B cell (primary cell): ENCODE data around the gene PIP5KL1. TPM values are rescaled to one million over a fixed set of nuclear protein-coding genes. Genes with fewer than 3 reads are reported as not detected.

Experiments
- ATAC-seq: fragments of 200-7000 bp; cut with Tn5 transposase; one replicate; pipeline ENCODE4 v1.10.0; 2021; ENCODE audit warnings: low read depth, mild to moderate bottlenecking, moderate number of reproducible peaks, moderate library complexity
- CTCF ChIA-PET: fragments of 350-600 bp; sonication (Branson Sonifier 250); formaldehyde crosslinking; loops from one replicate; lab custom pipeline; 2021; ENCODE audit warnings: antibody characterized with exemption, inconsistent platforms; lab: Charles Lee
- POLR2A ChIA-PET: fragments of 350-600 bp; sonication (Branson Sonifier 250); formaldehyde crosslinking; loops from one replicate; lab custom pipeline; 2021; ENCODE audit warnings: antibody characterized with exemption; lab: Charles Lee
- DNase-seq: peaks from one replicate; pipeline ENCODE4 v3.0.0; 2013
- H2AFZ ChIP-seq: 2 replicates; pipeline ENCODE4 v1.6.1; 2012; ENCODE audit warnings: mild to moderate bottlenecking, low read depth, low read length; ENCODE audit not compliant: insufficient read depth, poor library complexity, severe bottlenecking
- H3K27ac ChIP-seq, 2 donors: 1 replicate in 1 of 2; 2 replicates in 1 of 2; pipeline ENCODE4 v1.5.1; 2012 to 2013; ENCODE audit warnings: low read length in 2 of 2, mild to moderate bottlenecking in 2 of 2, moderate library complexity in 1 of 2
- H3K27me3 ChIP-seq, 4 experiments: fragments of 200-600 bp in 1 of 4; sonication (generic) in 1 of 4; replicated peaks in 1 of 4; 1 replicate in 2 of 4; 2 replicates in 2 of 4; pipeline versions ENCODE4 v1.6.1 to v1.7.0; 2013 to 2016; ENCODE audit warnings: low read length in 3 of 4, mild to moderate bottlenecking in 2 of 4, mixed read lengths in 1 of 4, moderate library complexity in 1 of 4; ENCODE audit not compliant: insufficient read depth in 4 of 4, control insufficient read depth in 3 of 4; ENCODE audit errors: control extremely low read depth in 1 of 4
- H3K36me3 ChIP-seq, 2 experiments: replicated peaks in 1 of 2; 1 replicate in 1 of 2; 2 replicates in 1 of 2; pipeline versions ENCODE4 v1.6.1 to v1.7.1; 2013; ENCODE audit warnings: low read length in 1 of 2; ENCODE audit not compliant: insufficient read depth in 2 of 2, control insufficient read depth in 1 of 2; ENCODE audit errors: control extremely low read depth in 1 of 2, extremely low read depth in 1 of 2
- H3K4me1 ChIP-seq, 2 donors: fragments of 200-600 bp in 1 of 2; sonication (generic) in 1 of 2; 1 replicate in 1 of 2; 2 replicates in 1 of 2; pipeline versions ENCODE4 v1.5.1 to v1.6.1; 2013 to 2017; ENCODE audit warnings: low read length in 2 of 2; ENCODE audit not compliant: control insufficient read depth in 2 of 2, insufficient read depth in 2 of 2
- H3K4me2 ChIP-seq: replicated peaks from 2 replicates; pipeline ENCODE3; 2012; ENCODE audit warnings: mild to moderate bottlenecking, low read depth, low read length; ENCODE audit not compliant: poor library complexity, severe bottlenecking
- H3K4me3 ChIP-seq, 5 experiments: fragments of 200-600 bp in 1 of 5; sonication (generic) in 1 of 5; 1 replicate in 3 of 5; 2 replicates in 2 of 5; pipeline versions ENCODE4 v1.5.1 to v1.7.0; 2011 to 2016; ENCODE audit warnings: low read length in 4 of 5, mild to moderate bottlenecking in 4 of 5, low read depth in 2 of 5, control low read depth in 1 of 5, moderate library complexity in 1 of 5; ENCODE audit not compliant: insufficient read depth in 1 of 5; ENCODE audit errors: control extremely low read depth in 1 of 5, extremely low read depth in 1 of 5
- H3K79me2 ChIP-seq: fragments of 200-600 bp; sonication (generic); one replicate; pipeline ENCODE4 v1.6.0; 2016; ENCODE audit warnings: low read length; ENCODE audit not compliant: control insufficient read depth, insufficient read depth
- H3K9ac ChIP-seq: fragments of 200-600 bp; sonication (generic); 2 replicates; pipeline ENCODE4 v1.6.1; 2017; ENCODE audit warnings: mild to moderate bottlenecking, low read length, moderate library complexity
- H3K9me3 ChIP-seq, 3 donors: one replicate each; pipeline versions ENCODE4 v1.6.1 to v1.7.1; 2013; ENCODE audit warnings: low read length in 2 of 3; ENCODE audit not compliant: control insufficient read depth in 2 of 3, insufficient read depth in 1 of 3; ENCODE audit errors: control extremely low read depth in 1 of 3
- H4K20me1 ChIP-seq: 2 replicates; pipeline ENCODE4 v1.6.0; 2012; ENCODE audit warnings: mild to moderate bottlenecking, low read length; ENCODE audit not compliant: insufficient read depth, control insufficient read depth, poor library complexity, severe bottlenecking
- H3K27ac Mint-ChIP-seq: one replicate; pipeline ENCODE4 v1.8.0; 2021; ENCODE audit warnings: mixed read lengths
- H3K27me3 Mint-ChIP-seq: one replicate; pipeline ENCODE4 v1.8.0; 2021; ENCODE audit warnings: mixed read lengths
- H3K4me1 Mint-ChIP-seq: one replicate; pipeline ENCODE4 v1.8.0; 2021; ENCODE audit warnings: mixed read lengths
- H3K4me3 Mint-ChIP-seq: one replicate; pipeline ENCODE4 v1.8.0; 2021; ENCODE audit warnings: mixed read lengths
- H3K9me3 Mint-ChIP-seq: one replicate; pipeline ENCODE4 v1.8.0; 2022; ENCODE audit warnings: mixed read lengths; ENCODE audit not compliant: insufficient read depth
- CTCF ChIP-seq: fragments of 200-600 bp; IDR thresholded peaks from one replicate; pipeline ENCODE4 v1.8.0; 2022; ENCODE audit warnings: antibody characterized with exemption, mild to moderate bottlenecking
- EZH2 ChIP-seq: IDR thresholded peaks from 2 replicates; pipeline ENCODE4 v1.6.1; 2012; ENCODE audit warnings: borderline replicate concordance, low read depth, mild to moderate bottlenecking, moderate library complexity, low read length; ENCODE audit not compliant: insufficient read depth, poor library complexity, severe bottlenecking
- WGBS: methylation state at CpG from one replicate; pipeline ENCODE4 v1.1.5; 2013; ENCODE audit warnings: missing lambda C conversion rate; ENCODE audit not compliant: insufficient coverage; 5-methylcytosine and 5-hydroxymethylcytosine counted together
- intact Hi-C: fragments of 100-400 bp; cut with micrococcal nuclease; formaldehyde crosslinking; loops from one replicate; pipeline ENCODE4 v1.10.0; 2022
- polyA plus RNA-seq: library from polyadenylated mRNA; depleted of rRNA; stranded (reverse); fragments of >200 nt; gene quantifications from 2 replicates; pipeline ENCODE4 v1.2.3, GENCODE V29; 2012
- total RNA-seq, 2 donors: library from RNA; stranded (reverse); fragments of 120-200 nt in 1 of 2; gene quantifications; 1 replicate in 1 of 2; 2 replicates in 1 of 2; pipeline versions ENCODE4 v1.2.3 to v1.2.4, GENCODE V29; 2013 to 2022

PIP5KL1 gene
- total and polyA plus RNA-seq, 2 donors (not counting 1 experiment from before 2014, with no cell fraction given), result 0.75 to 1.4 TPM

GRCh38 chr9:127975376-127976315 is 45.1 kb upstream of the PIP5KL1 start:
- Mint-ChIP-seq H3K4me3 (peak overlapping the region; percentile 86), H3K27ac (peak overlapping the region; percentile 82), H3K4me1 (peaks cover 81% of the 10 kb centered on the region), H3K9me3 (no peaks in the 10 kb centered on the region), H3K27me3 (no peaks in the 10 kb centered on the region)
- ChIA-PET POLR2A (interaction anchor here (0.6 to 15.3 kb wide), 3 partner anchors 16 to 151 kb away, joined by 3 to 212 read pairs (median 5); no protein-coding TSS in a partner anchor), CTCF (interaction anchor here (1.5 to 20.6 kb wide), 5 partner anchors 18 to 142 kb away, joined by 7 to 282 read pairs (median 11); no protein-coding TSS in a partner anchor)
- intact Hi-C loops, result loop anchor here (5.0 kb wide), 1 partner anchor 142 kb away; no protein-coding TSS in a partner anchor
- Histone ChIP-seq H2AFZ (no peak overlapping the region), H3K27ac (peak overlapping the region; percentile 21 to 97), H3K9ac (no peak overlapping the region), H3K36me3 (peaks cover 0 to 27% of the 10 kb centered on the region in 2 experiments), H3K4me1 (peaks cover 84 to 92% of the 10 kb centered on the region in 2 donors), H3K79me2 (peaks cover 97% of the 10 kb centered on the region), H4K20me1 (peaks cover 93% of the 10 kb centered on the region), H3K4me3 (no peak overlapping the region), H3K9me3 (no peaks in the 10 kb centered on the region), H3K4me2 (peak overlapping the region; percentile 75), H3K27me3 (no peaks in the 10 kb centered on the region)
- no peak for TF ChIP-seq CTCF
- DNase-seq (no peak), ATAC-seq (no peak)
- 87% methylated on average over 9 of the region's 10 CpGs for WGBS

- TF ChIP-seq EZH2, result no peak
- no peak for TF ChIP-seq CTCF
- no peaks in the 10 kb centered on the region for H3K9me3 Mint-ChIP-seq
- Histone ChIP-seq H4K20me1 (peaks cover 90% of the 10 kb centered on the region), H3K79me2 (peaks cover 99% of the 10 kb centered on the region), H3K9ac (no peak overlapping the region), H3K4me1 (peaks cover 92 to 100% of the 10 kb centered on the region in 2 donors), H2AFZ (no peak overlapping the region), H3K4me3 (no peak overlapping the region), H3K27me3 (no peaks in the 10 kb centered on the region), H3K4me2 (peak overlapping the region; percentile 75), H3K36me3 (peaks cover 0 to 29% of the 10 kb centered on the region in 2 experiments), H3K9me3 (no peaks in the 10 kb centered on the region), H3K27ac (peak overlapping the region; percentile 1 to 97)
- peak overlapping the region; percentile 86 for H3K4me3 Mint-ChIP-seq
- CTCF ChIA-PET, result interaction anchor here (2.6 to 20.6 kb wide), 3 partner anchors 17 to 56 kb away, joined by 11 to 282 read pairs (median 182); no protein-coding TSS in a partner anchor
- DNase-seq, result no peak
- H3K27ac Mint-ChIP-seq, result peak overlapping the region; percentile 89
- no peak for ATAC-seq
- intact Hi-C loops, result loop anchor here (5.0 kb wide), 2 partner anchors 32 to 142 kb away; no protein-coding TSS in a partner anchor
- POLR2A ChIA-PET, result interaction anchor here (0.5 to 15.3 kb wide), 3 partner anchors 36 to 152 kb away, joined by 5 to 212 read pairs (median 6); no protein-coding TSS in a partner anchor
- no peaks in the 10 kb centered on the region for H3K27me3 Mint-ChIP-seq
- WGBS, result 91% methylated on average over 5 of the region's 10 CpGs
- H3K4me1 Mint-ChIP-seq, result peaks cover 89% of the 10 kb centered on the region
Observed at GRCh38 chr9:127974769-127975261, 44.2 kb upstream of the PIP5KL1 start.
